GM12892 (cell line): Measurements from ENCODE around the gene FBXO8.

ENCODE experiments used
- POLR2A ChIP-seq: IDR thresholded peaks from 2 replicates; pipeline ENCODE4 v1.6.1; 2011; ENCODE audit warnings: low read depth, low read length, control low read depth
- TAF1 ChIP-seq: IDR thresholded peaks from 2 replicates; pipeline ENCODE4 v1.6.1; 2011; ENCODE audit warnings: low read depth, mild to moderate bottlenecking, control low read depth, low read length, borderline replicate concordance

- TF ChIP-seq TAF1 (no peak), POLR2A (no peak)
Measured at GRCh38 chr4:174230148-174230547, 53.3 kb downstream of the FBXO8 start.
